GM23248 (cell line): ENCODE results near the gene EOLA1.

Experiments used
- EZH2 ChIP-seq: fragments of 200-600 bp; sonication (generic); IDR thresholded peaks from 2 replicates; pipeline ENCODE4 v1.6.1; 2018; ENCODE audit warnings: antibody characterized with exemption, mild to moderate bottlenecking; ENCODE audit not compliant: insufficient read depth, poor library complexity, severe bottlenecking
- EZH2phosphoT487 ChIP-seq: fragments of 200-600 bp; sonication (generic); IDR thresholded peaks from 2 replicates; pipeline ENCODE4 v1.6.1; 2018; ENCODE audit warnings: antibody characterized with exemption, moderate library complexity, mild to moderate bottlenecking, low read depth; ENCODE audit not compliant: insufficient read depth

DNA sequence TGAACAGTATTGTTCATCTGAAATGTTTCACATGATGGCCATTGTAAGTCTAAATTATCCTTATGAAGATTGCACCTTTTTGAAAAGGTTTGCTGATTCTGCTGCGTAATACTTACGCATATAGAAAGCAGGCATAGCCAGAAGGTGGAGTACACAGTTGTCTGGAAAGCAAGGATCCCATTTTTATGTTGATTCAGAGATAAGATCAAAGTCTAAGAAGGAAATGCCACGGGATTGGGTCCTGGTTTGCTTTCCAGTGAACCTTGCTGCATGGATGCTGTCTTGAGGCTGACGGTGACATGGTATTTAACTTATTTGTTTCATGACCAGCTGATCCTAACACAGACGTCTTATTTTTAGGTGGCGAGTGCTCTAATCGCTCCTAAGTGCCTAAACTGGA is 31.0 kb downstream of the EOLA1 start:
- no peak for TF ChIP-seq EZH2
- no peak for TF ChIP-seq EZH2phosphoT487
